ENCODE results near the gene SLC35D2. TPM values are rescaled to one million over a fixed set of nuclear protein-coding genes. Genes with fewer than 3 reads are reported as not detected.

The SLC35D2 gene
- total RNA-seq, 2 donors from 2014 or later: 9.7 to 14.5 TPM

- H3K4me1 ChIP-seq: peaks cover 0 to 21% of the 10 kb centered on the region in 2 donors
- TF ChIP-seq CTCF (IDR thresholded peaks at IDR 0.05): no peak
- H3K27ac ChIP-seq: peak overlapping the region; percentile 5 to 52
- H3K27me3 ChIP-seq: no peaks in the 10 kb centered on the region
- peaks cover 15% of the 10 kb centered on the region for H3K36me3 ChIP-seq
- H3K9me3 ChIP-seq: peaks cover 0 to 6% of the 10 kb centered on the region in 2 donors
- no peak overlapping the region for H3K4me3 ChIP-seq
- no peak for DNase-seq (ENCODE audit: low spot score)
Observed at GRCh38 chr9:96343515-96344360, 39.8 kb downstream of the SLC35D2 start.

DNA sequence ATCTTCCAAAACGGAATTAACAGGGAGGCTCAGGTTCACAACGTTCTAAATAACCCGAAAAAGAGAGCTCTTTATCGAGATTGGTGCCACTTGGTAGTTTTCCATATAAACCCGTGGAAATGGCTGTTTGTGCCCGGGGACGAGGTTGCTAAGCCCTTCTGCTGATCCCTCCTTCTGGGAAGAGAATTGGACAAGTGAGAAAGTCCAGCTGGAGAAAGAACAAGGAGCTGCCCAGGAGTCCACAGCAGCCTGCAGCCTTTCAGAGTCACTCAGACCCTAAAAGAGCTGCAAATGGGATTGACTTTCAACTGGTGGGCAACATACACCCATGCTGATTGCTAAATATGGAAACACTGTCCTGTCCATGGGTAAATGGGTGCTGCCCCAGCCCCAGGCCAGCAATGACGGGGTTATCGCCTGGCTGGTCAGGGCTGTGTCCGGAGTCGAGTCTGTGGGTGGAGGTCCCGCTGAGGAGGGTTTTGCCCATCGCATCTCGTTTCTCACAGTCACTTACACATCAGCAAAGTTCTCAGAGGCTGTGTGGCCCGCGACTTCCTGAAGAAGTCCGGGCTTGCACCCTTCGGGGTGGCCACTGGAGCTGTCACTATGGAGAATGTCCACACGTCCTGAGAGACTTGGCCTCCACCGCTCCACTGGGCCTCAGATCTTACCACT is 40.8 kb downstream of the SLC35D2 start:
- Histone ChIP-seq H3K36me3 (peaks cover 6% of the 10 kb centered on the region), H3K27ac (peak overlapping the region in 1 of 2 donors; percentile 29), H3K4me1 (peaks cover 0 to 21% of the 10 kb centered on the region in 2 donors), H3K9me3 (no peaks in the 10 kb centered on the region), H3K4me3 (no peak overlapping the region), H3K27me3 (no peaks in the 10 kb centered on the region)
- no peak for DNase-seq (ENCODE audit: low spot score)
- no peak for TF ChIP-seq CTCF (IDR thresholded peaks at IDR 0.05)

DNA sequence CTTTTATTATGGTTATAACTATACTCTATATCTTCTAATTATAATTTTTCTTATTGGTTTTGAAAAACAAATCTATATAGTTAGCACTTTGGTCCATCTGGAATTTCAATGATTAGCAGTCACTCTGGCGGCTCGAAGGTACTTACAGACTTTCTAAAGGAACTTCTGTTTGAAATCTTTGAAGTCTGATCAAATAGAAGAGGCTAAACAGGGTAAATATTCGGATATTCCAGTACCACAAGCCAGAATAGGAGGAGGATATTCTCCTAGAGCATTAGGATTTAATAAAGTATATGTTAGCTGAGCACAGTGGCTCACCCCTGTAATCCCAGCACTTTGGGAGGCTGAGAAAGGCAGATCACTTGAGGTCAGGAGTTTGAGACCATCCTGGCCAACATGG is 42.8 kb downstream of the SLC35D2 start:
- H3K27ac ChIP-seq: no peak overlapping the region
- peaks cover 0 to 21% of the 10 kb centered on the region in 2 donors for H3K4me1 ChIP-seq
- no peak overlapping the region for H3K4me3 ChIP-seq
- H3K36me3 ChIP-seq: peaks cover 6% of the 10 kb centered on the region
- H3K27me3 ChIP-seq: no peaks in the 10 kb centered on the region
- no peak for TF ChIP-seq CTCF (IDR thresholded peaks at IDR 0.05)
- no peaks in the 10 kb centered on the region for H3K9me3 ChIP-seq
- DNase-seq (ENCODE audit: low spot score): no peak

DNA sequence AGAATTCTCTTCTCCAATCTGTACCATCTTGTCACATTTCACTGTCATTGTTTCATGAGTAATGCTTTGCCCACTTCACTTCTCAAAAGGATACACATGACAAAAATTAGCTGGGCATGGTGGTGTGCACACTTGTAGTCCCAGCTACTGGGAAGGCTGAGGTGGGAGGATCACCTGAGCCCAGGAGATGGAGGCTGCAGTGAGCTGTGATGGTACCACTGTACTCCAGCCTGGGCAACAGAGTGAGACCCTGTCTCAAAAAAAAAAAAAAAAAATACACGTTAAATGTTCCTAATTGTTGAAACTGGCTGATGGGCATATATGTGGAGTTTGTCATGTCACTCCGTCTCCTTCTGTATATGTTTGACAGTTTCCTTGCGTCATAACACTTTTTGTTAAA is 45.2 kb downstream of the SLC35D2 start:
- DNase-seq (ENCODE audit: low spot score): no peak
- H3K4me1 ChIP-seq: peaks cover 0 to 7% of the 10 kb centered on the region in 2 donors
- H3K27me3 ChIP-seq: no peaks in the 10 kb centered on the region
- no peak overlapping the region for H3K4me3 ChIP-seq
- H3K27ac ChIP-seq: no peak overlapping the region
- no peak for TF ChIP-seq CTCF (IDR thresholded peaks at IDR 0.05)
- H3K9me3 ChIP-seq: no peaks in the 10 kb centered on the region
- H3K36me3 ChIP-seq: peaks cover 6% of the 10 kb centered on the region

GRCh38 chr9:96333958-96334357 is 49.6 kb downstream of the SLC35D2 start:
- no peaks in the 10 kb centered on the region for H3K36me3 ChIP-seq
- no peak for DNase-seq (ENCODE audit: low spot score)
- no peaks in the 10 kb centered on the region for H3K27me3 ChIP-seq
- no peak overlapping the region for H3K27ac ChIP-seq
- H3K9me3 ChIP-seq: no peaks in the 10 kb centered on the region
- no peak overlapping the region for H3K4me3 ChIP-seq
- no peak for TF ChIP-seq CTCF (IDR thresholded peaks at IDR 0.05)
- H3K4me1 ChIP-seq: no peaks in the 10 kb centered on the region

All from right atrium auricular region (tissue), 2 donors.